GM21367 (cell line): Measurements from ENCODE around the gene AP5B1.
"Not testable (repeated sequence)": the region's sequence is repeated elsewhere in the genome, so short reads cannot be mapped to it uniquely, and the experiment has no call there.

Experiments
- ATAC-seq: cut with Tn5 transposase; IDR thresholded peaks from one replicate; pipeline ENCODE4 v1.9.1; 2021; ENCODE audit not compliant: unreplicated experiment

AP5B1 gene

DNA sequence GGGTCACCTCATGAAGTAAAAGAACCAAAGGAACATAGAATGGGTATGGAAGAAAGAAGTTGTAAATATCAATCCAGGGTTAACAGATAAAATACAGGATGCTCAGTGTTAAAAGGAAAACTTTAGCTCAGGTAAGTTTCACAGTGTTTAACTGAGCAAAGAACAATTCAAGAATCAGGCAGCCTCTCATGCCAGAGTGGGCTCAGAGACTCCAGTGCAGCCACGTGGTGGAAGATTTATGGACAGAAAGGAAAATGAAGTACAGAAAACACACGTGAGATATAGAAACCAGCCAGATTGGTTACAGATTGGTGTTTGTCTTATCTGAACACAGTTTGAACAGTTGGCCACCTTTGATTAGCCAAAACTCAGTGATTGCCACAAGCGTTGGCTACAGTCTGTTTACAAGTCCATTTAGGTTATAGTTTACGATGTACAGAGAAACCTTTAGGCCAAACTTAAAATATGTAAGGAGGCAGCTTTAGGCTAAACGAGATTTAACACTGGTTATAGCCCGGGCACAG lies 9.1 kb downstream of the AP5B1 start:
- no peak for ATAC-seq

DNA sequence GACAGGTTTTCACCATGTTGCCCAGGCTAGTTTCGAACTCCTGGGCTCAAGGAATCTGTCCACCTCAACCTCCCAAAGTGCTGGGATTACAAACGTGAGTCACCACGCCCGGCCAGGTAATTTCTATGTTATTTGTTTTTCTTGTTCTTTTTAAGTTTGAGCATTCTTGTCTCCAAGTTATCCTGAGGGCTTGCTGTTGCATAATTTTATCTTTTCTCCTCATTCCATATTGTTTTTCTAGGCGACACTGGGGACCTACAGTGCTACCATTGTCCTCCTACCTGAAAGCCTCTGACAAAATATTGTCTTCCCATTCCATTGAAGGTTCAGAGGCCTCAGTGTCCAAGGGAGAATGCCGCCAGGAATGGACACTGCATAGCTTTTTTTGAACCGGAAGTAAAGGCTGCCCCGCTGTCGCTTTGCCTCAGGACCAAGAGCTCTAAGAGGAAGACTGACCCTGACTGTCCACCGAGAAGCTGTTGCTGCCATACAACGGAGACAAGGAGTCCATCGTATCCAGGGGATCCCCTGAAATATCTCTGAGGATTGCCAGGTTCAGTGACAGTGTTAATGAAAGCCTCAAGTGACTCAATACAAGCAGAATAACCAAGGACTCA lies 9.7 kb downstream of the AP5B1 start:
- ATAC-seq: no peak

GRCh38 chr11:65767806-65768205 lies 13.0 kb downstream of the AP5B1 start:
- not testable (repeated sequence) for ATAC-seq

DNA sequence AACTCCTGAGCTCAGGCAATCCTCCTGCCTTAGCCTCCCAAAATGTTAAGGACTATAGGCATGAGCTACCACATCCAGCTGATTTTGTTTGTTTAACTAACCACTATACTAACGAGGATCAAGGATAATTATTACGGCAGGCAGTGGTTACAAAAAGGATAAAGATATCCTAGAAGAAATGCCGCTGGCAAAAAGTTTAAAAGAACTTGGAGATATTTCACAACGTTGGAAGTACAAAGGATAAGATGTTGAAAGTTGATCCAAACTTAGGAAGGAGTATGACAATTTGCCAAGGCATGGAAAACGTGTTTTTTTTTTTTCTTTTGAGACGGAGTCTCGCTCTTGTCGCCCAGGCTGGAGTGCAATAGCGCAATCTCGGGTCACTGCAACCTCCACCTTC lies 13.4 kb downstream of the AP5B1 start:
- ATAC-seq: no peak

- ATAC-seq: no peak
Measured at GRCh38 chr11:65766535-65766934, 14.2 kb downstream of the AP5B1 start.

DNA sequence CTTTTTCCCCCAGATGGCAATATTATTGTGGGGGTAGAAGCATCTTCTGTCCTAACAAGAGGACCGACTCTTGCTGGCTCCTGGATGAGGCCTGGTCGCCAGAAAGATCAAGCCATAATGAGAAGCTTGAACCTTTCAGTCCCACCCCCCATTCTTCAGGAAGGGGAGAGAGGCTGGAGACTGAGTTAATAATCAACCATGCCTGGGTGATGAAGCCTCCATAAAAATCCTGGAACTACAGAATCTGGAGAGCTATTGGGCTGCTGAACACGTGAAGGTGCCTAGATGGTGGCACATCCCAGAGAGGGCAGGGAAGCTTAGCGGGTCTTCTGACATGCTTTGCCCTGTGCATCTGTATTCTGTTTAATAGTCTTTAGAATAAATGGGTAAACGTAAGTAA lies 16.3 kb downstream of the AP5B1 start:
- ATAC-seq: no peak

GRCh38 chr11:65762816-65763215 lies 18.0 kb downstream of the AP5B1 start:
- not testable (repeated sequence) for ATAC-seq

GRCh38 chr11:65762169-65762568 lies 18.6 kb downstream of the AP5B1 start:
- ATAC-seq: not testable (repeated sequence)

DNA sequence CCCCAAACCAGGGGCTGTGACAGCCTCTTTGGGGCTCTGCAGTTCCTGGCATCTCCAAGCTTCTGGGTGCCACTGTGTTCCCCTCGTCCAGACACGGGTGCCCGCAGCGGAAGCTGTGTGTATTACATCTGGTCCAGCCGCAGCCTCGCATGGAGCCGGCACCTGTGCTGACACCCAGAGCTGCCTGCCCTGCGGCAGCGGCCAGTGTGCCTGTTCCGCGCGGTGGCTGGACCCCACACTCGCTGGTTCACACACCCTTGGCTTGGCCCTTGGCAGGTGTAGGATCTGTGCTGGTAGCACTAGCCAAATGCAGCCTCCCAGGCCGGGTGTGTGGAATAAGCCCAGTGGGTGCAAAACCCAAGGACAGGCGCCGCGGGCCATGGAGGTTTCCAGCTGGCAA lies 35.7 kb downstream of the AP5B1 start:
- ATAC-seq: no peak

GRCh38 chr11:65744699-65745042 lies 36.1 kb downstream of the AP5B1 start:
- ATAC-seq: no peak

DNA sequence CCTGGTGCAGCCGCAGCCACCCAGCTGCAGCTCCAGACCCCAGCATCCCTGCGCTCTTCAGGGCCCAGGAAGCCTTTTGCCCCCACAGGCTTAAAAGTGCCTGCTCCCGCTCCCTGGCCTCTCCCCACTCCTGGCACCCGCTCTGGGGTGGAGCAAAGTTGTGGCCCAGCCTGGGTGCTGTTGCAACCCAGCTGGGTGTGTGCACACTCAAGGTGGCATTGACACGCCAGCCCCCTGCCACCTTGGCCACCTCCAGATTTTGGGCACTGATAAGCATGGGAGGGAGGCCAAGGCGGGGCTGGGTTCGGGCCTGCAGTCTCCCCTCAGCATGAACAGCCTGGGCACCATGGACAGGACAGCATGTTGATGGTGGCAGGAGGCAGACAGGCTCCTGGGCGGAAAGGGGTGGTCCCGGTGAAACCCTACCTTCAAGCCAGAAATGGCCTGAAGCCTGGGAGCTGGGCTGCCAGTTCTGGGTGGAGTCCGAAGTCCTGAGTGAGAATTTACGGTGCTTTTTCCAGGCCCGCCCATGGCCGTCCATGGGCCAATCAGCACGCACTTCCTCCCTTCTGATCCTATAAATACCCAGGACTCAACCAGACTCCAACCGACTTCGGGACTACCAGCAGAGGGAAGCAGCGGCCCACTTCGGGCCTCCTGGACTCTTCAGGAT lies 36.6 kb downstream of the AP5B1 start:
- ATAC-seq: no peak

- no peak for ATAC-seq
Measured at GRCh38 chr11:65743681-65744025, 37.1 kb downstream of the AP5B1 start.

GRCh38 chr11:65742353-65742752 lies 38.4 kb downstream of the AP5B1 start:
- no peak for ATAC-seq

- ATAC-seq: no peak
Measured at GRCh38 chr11:65741185-65741584, 39.6 kb downstream of the AP5B1 start.

DNA sequence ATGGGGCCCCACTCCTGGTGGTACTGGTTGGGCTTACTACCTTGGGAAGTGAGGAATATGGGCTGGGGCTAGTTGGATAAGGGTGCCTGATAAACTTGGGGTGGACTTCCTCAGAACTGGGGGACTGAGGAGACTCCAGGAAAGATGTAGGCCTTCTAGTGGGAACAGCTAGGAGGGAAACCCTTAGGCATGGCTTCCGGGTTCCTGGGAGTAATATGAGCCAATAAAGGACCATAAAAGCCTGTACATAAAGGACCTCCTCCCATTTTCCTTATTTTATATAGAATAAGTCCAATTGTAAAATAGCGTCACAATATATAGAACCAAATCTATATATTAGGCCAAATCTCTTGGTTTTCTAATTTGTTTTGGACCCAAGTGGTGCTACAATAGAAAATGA lies 41.8 kb downstream of the AP5B1 start:
- ATAC-seq: no peak

- no peak for ATAC-seq
Measured at GRCh38 chr11:65736810-65737209, 44.0 kb downstream of the AP5B1 start.

DNA sequence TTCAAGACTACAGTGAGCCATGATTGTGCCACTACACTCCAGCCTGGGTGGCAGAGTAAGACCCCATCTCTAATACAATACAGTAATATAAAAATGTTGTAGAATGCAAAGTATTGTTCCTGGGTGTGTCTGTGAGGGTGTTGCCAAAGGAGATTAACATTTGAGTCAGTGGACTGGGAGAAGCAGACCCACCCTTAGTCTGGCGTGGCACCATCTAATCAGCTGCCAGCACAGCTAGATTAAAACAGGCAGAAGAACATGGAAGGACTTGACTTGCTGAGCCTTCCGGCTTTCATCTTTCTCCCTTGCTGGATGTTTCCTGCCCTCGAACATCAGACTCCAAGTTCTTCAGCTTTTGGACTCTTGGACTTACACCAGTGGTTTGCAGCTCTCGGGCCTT lies 45.7 kb downstream of the AP5B1 start:
- ATAC-seq: not testable (repeated sequence)

DNA sequence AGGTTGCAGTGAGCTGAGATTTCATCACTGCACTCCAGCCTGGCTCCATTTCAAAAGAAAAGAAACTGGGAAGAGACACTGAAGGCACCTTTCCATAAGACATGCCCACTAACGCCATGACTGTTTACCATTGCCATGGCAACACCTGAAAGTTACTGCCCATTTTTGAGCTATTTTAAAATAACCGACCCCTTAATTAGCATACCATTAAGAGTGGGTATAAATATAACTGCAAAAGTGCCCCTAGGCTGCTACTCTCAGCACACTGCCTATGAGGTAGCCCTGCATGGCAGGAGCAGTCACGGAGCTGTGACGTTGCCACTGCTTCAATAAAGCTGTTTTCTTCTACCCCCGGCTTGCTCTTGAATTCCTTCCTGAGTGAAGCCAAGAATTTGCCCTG lies 50.3 kb downstream of the AP5B1 start:
- ATAC-seq: no peak

DNA sequence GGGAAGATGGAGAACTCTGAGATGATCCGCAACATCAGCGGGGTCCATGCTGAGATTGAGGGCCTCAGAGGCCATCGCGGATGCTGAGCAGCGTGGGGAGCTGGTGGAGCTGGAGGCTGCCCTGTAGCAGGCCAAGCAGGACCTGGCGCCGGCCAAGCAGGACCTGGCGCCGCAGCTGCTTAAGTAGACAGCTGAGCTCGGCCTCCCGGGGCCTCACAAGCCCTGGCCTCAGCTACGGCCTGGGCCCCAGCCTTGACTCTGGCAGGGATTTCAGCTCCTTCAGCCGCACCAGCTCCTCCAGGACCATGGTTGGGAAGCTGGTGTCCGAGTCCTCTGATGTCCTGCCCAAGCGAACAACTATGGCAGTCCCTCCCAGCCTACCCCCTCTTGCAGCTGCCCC lies 52.9 kb downstream of the AP5B1 start:
- no peak for ATAC-seq

DNA sequence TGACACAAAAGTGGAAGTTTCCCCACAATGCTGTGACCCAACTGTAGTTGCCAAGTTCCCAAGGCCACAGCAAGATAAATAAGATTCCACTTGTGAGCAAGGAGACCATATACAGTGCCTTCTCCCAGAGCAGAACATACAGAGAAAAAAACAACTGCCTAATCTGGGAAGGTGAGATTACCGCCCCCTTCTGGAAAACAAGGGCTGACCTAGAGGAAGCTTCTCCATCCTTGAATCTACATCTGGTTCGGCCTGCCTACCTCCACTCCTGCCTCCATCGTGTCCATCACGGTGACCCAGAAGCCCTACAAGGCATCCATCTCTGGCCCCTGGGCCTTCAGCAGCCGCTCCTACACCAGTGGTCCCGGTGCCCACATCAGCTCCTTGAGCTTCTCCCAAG lies 54.1 kb downstream of the AP5B1 start:
- no peak for ATAC-seq
